OCI-LY1 (cell line): Measurements from ENCODE around the gene OR51I1.

ENCODE experiments used
- H2AFZ ChIP-seq: fragments of 200-600 bp; sonication (generic), shearing (Covaris generic); 2 replicates; pipeline ENCODE4 v1.6.0; 2014; ENCODE audit warnings: antibody characterized with exemption, mild to moderate bottlenecking, low read length
- H3F3A ChIP-seq: fragments of 200-600 bp; sonication (generic), shearing (Covaris generic); 2 replicates; pipeline ENCODE4 v1.6.0; 2014; ENCODE audit warnings: mild to moderate bottlenecking, antibody characterized with exemption, low read length, moderate library complexity; ENCODE audit not compliant: insufficient read depth
- H3K27ac ChIP-seq: fragments of 200-600 bp; sonication (generic); 2 replicates; pipeline ENCODE4 v1.5.1; 2014; ENCODE audit warnings: low read length, mixed run types, mild to moderate bottlenecking, low read depth; ENCODE audit not compliant: poor library complexity, severe bottlenecking
- H3K27me3 ChIP-seq: fragments of 200-600 bp; sonication (generic); 2 replicates; pipeline ENCODE4 v1.6.0; 2014; ENCODE audit warnings: antibody characterized with exemption, mild to moderate bottlenecking, low read length, moderate library complexity; ENCODE audit not compliant: insufficient read depth
- H3K36me3 ChIP-seq: fragments of 200-600 bp; sonication (generic); 2 replicates; pipeline ENCODE4 v1.6.1; 2014; ENCODE audit warnings: mild to moderate bottlenecking, antibody characterized with exemption, low read length, moderate library complexity, mixed read lengths; ENCODE audit not compliant: insufficient read depth
- H3K4me1 ChIP-seq: fragments of 200-600 bp; sonication (generic); 2 replicates; pipeline ENCODE4 v1.5.1; 2014; ENCODE audit warnings: mild to moderate bottlenecking, low read length, moderate library complexity; ENCODE audit not compliant: insufficient read depth, severe bottlenecking
- H3K4me2 ChIP-seq: fragments of 200-600 bp; sonication (generic), shearing (Covaris generic); 2 replicates; pipeline ENCODE4 v1.6.1; 2014; ENCODE audit warnings: low read length
- H3K4me3 ChIP-seq: fragments of 200-600 bp; sonication (generic); 2 replicates; pipeline ENCODE4 v1.5.1; 2014; ENCODE audit warnings: low read length, low read depth, mild to moderate bottlenecking, mixed read lengths; ENCODE audit not compliant: poor library complexity, severe bottlenecking
- H3K79me2 ChIP-seq: fragments of 200-600 bp; shearing (Covaris generic); 2 replicates; pipeline ENCODE4 v1.6.1; 2016; ENCODE audit warnings: mixed run types, low read length, mixed read lengths; ENCODE audit not compliant: insufficient read depth
- H3K9ac ChIP-seq: fragments of 200-600 bp; sonication (generic), shearing (Covaris generic); 2 replicates; pipeline ENCODE4 v1.6.1; 2014; ENCODE audit warnings: mild to moderate bottlenecking, low read length, mixed read lengths
- H3K9me2 ChIP-seq: fragments of 200-600 bp; sonication (generic), shearing (Covaris generic); 2 replicates; pipeline ENCODE4 v1.6.1; 2014; ENCODE audit warnings: low read depth, mild to moderate bottlenecking, low read length, mixed read lengths
- H3K9me3 ChIP-seq: fragments of 200-600 bp; shearing (Covaris generic); 2 replicates; pipeline ENCODE4 v1.6.1; 2014; ENCODE audit warnings: low read length, mixed read lengths
- H4K20me1 ChIP-seq: fragments of 200-600 bp; sonication (generic), shearing (Covaris generic); 2 replicates; pipeline ENCODE4 v1.6.0; 2016; ENCODE audit warnings: mild to moderate bottlenecking, low read length; ENCODE audit not compliant: insufficient read depth
- EZH2 ChIP-seq: fragments of 200-600 bp; sonication (generic), shearing (Covaris generic); IDR thresholded peaks from 2 replicates; pipeline ENCODE4 v1.8.0; 2017; ENCODE audit warnings: borderline replicate concordance, mixed run types, mild to moderate bottlenecking, antibody characterized with exemption, low read length, moderate library complexity, mixed read lengths
- TF ChIP-seq, protein P1 (sequence below): fragments of 200-600 bp; sonication (generic), shearing (Covaris generic); IDR thresholded peaks from 2 replicates; pipeline ENCODE4 v1.5.1; 2017; ENCODE audit warnings: mild to moderate bottlenecking, antibody characterized with exemption, low read length, moderate library complexity, mixed read lengths

The OR51I1 gene

DNA sequence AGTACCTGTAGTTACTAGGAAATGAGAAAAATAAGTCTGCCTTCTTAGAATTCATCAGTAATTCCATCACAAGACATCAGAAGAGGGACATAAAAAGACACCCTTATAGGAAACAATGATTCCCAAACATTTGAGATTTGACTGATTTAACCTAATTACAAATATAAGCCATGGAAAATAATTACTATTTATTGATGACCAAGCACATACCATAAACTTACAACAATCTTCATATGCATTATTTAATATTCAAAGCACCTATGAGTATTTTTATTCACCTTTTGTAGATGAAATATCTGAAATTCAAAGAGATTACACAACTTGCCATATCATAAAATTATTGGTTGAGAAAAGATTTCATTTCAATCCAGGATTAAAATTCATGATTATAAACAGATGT, 32.6 kb upstream of the OR51I1 start:
- Histone ChIP-seq H3F3A (no peaks in the 10 kb centered on the region), H3K27ac (no peak overlapping the region), H3K4me1 (no peaks in the 10 kb centered on the region), H3K4me3 (no peak overlapping the region), H3K36me3 (no peaks in the 10 kb centered on the region), H3K4me2 (no peak overlapping the region), H3K79me2 (no peaks in the 10 kb centered on the region), H3K9ac (no peak overlapping the region), H3K9me2 (no peaks in the 10 kb centered on the region), H3K27me3 (no peaks in the 10 kb centered on the region), H2AFZ (no peak overlapping the region), H3K9me3 (no peaks in the 10 kb centered on the region), H4K20me1 (no peaks in the 10 kb centered on the region)
- TF ChIP-seq EZH2 = no peak
- TF ChIP-seq, protein P1, sequence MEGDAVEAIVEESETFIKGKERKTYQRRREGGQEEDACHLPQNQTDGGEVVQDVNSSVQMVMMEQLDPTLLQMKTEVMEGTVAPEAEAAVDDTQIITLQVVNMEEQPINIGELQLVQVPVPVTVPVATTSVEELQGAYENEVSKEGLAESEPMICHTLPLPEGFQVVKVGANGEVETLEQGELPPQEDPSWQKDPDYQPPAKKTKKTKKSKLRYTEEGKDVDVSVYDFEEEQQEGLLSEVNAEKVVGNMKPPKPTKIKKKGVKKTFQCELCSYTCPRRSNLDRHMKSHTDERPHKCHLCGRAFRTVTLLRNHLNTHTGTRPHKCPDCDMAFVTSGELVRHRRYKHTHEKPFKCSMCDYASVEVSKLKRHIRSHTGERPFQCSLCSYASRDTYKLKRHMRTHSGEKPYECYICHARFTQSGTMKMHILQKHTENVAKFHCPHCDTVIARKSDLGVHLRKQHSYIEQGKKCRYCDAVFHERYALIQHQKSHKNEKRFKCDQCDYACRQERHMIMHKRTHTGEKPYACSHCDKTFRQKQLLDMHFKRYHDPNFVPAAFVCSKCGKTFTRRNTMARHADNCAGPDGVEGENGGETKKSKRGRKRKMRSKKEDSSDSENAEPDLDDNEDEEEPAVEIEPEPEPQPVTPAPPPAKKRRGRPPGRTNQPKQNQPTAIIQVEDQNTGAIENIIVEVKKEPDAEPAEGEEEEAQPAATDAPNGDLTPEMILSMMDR = no peak

DNA sequence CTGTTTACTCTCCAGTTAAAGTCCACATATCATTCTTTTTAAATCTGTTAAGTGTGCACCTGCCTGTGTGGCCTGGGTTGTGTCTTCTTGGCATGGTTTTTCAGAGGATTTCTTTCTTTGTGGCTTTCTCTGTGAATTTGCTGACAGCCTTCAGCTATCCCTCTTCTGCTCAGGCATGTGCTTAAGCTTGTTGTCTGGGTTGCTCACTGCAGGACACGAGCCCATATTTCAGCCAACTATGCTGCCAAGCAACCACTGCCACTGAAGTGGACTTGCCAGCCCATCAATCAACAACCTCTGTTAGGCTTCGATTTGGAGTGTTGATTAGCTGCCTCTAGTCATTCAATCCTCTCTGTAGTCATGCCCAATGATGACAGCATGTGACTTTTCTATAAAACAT, 26.2 kb upstream of the OR51I1 start:
- Histone ChIP-seq H3K4me1 (no peaks in the 10 kb centered on the region), H3K9ac (no peak overlapping the region), H3K9me2 (no peaks in the 10 kb centered on the region), H3K27ac (no peak overlapping the region), H3K27me3 (no peaks in the 10 kb centered on the region), H3K9me3 (no peaks in the 10 kb centered on the region), H3F3A (no peaks in the 10 kb centered on the region), H3K79me2 (no peaks in the 10 kb centered on the region), H4K20me1 (no peaks in the 10 kb centered on the region), H2AFZ (no peak overlapping the region), H3K4me2 (no peak overlapping the region), H3K4me3 (no peak overlapping the region), H3K36me3 (no peaks in the 10 kb centered on the region)
- TF ChIP-seq, protein P1 = no peak
- TF ChIP-seq EZH2 = no peak

DNA sequence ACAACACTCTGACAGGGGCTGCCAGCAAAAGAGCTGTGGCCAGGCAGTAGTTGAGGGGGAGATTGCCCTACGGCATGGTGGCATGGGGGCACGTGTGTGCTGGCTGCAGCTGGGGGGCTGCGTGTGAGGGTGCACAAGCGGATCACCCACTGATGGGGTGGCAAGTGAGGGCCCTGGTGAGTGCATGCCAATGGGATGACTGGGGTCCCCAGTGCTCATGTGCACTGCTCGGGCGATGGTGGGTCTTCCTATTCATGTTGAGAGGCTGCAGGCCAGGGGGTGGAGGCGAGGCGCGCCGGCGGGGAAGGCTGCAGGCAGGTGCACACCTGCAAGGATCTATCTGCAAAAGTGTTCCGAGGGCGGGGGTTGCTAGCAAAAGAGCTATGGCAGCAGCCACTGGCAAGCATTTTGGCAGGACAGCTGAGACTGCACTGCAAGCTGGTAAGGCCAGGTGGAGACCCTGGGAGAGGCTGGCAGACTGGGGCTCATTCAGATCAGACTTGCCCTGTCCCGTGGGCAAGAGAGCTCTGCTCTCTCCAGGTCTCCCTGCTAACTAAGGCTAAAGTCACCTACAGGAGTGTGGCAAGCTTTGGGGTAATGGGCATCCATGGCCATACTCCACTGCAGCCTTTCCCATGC, 19.8 kb upstream of the OR51I1 start:
- H3K9ac ChIP-seq = no peak overlapping the region
- H3K27me3 ChIP-seq = no peaks in the 10 kb centered on the region
- H3K4me1 ChIP-seq = no peaks in the 10 kb centered on the region
- H3F3A ChIP-seq = no peaks in the 10 kb centered on the region
- H3K9me2 ChIP-seq = no peaks in the 10 kb centered on the region
- no peaks in the 10 kb centered on the region for H3K79me2 ChIP-seq
- H3K4me3 ChIP-seq = no peak overlapping the region
- no peak for TF ChIP-seq EZH2
- TF ChIP-seq, protein P1 = no peak
- H3K9me3 ChIP-seq = no peaks in the 10 kb centered on the region
- no peaks in the 10 kb centered on the region for H3K36me3 ChIP-seq
- H3K4me2 ChIP-seq = no peak overlapping the region
- no peaks in the 10 kb centered on the region for H4K20me1 ChIP-seq
- H3K27ac ChIP-seq = no peak overlapping the region
- H2AFZ ChIP-seq = no peak overlapping the region
